ENCODE results near the gene DOCK7.
"Not testable (repeated sequence)": the region's sequence is repeated elsewhere in the genome, so short reads cannot be mapped to it uniquely, and the experiment has no call there.

The DOCK7 gene

DNA sequence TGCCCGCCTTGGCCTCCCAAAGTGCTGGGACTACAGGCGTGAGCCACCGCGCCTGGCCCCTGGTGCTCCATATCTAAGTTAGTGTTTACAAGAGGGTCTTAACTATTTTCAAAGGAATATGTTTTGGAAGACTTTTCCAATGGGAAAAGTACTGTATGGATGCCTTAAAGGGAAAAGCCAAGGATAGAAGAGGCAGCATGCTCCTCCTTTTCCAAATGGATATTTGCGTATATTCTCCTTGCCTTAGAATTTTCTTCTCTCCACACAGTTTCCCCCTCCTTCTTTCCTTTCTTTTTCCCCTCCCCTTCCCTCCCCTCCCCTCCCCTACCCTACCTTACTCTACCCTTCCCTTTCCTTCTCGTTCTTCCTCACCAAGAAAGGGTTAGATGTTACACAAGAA, 29.3 kb upstream of the DOCK7 start:
- Histone ChIP-seq H3K4me3 (no peak overlapping the region), H3K27ac (no peak overlapping the region)
- no peak for DNase-seq (ENCODE audit: low spot score)
- no peak for TF ChIP-seq CTCF (IDR thresholded peaks at IDR 0.05)

GRCh38 chr1:62716397-62716796, 28.2 kb upstream of the DOCK7 start:
- DNase-seq (ENCODE audit: low spot score) = no peak
- no peak overlapping the region for H3K27ac ChIP-seq
- no peak overlapping the region for H3K4me3 ChIP-seq
- TF ChIP-seq CTCF (IDR thresholded peaks at IDR 0.05) = no peak

GRCh38 chr1:62712336-62713243, 24.4 kb upstream of the DOCK7 start:
- no peak for TF ChIP-seq CTCF (IDR thresholded peaks at IDR 0.05)
- Histone ChIP-seq H3K4me3 (no peak overlapping the region), H3K27ac (no peak overlapping the region)
- DNase-seq (ENCODE audit: low spot score) = no peak

- no peak for DNase-seq (ENCODE audit: low spot score)
- no peak for TF ChIP-seq CTCF (IDR thresholded peaks at IDR 0.05)
- no peak overlapping the region for H3K27ac ChIP-seq
Observed at GRCh38 chr1:62707744-62708120, 19.5 kb upstream of the DOCK7 start.

DNA sequence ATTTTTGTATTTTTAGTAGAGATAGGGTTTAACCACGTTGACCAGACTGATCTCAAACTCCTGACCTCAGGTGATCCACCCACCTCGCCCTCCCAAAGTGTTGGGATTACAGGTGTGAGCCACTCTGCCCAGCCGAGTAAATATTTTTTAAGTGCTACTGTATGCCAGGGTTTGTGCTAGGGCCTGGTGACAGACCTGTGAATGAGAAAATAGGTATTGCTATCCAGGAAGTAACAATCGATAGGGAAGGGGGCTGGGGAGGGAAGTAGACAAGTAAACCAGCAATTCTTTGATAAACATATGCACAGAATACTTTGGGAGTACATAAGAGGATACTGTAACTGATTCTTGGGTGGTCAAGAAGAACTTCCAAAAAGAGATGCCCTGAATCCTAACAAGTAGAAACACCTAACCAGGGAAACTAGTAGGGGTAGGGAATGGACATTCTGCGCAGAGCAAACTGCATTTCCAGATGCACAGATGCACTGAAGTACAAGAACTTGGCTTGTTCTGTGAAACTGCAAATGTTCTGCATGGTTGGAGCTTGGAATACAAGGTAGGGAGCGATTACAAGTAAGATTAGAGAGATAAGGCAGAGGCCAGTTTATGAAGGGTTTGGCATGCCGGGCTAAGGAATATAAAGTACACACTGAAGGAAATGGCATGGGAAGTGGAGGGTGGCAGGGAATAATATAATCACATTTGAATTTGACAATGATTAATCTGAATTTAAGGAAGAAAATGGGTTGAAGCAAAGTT, 19.0 kb upstream of the DOCK7 start:
- no peak for TF ChIP-seq CTCF (IDR thresholded peaks at IDR 0.05)
- no peak for DNase-seq (ENCODE audit: low spot score)
- Histone ChIP-seq H3K27ac (no peak overlapping the region), H3K4me3 (no peak overlapping the region)

More at GRCh38 chr1:62707744-62708120, 19.5 kb upstream of the DOCK7 start:
- H3K4me3 ChIP-seq = no peak overlapping the region

DNA sequence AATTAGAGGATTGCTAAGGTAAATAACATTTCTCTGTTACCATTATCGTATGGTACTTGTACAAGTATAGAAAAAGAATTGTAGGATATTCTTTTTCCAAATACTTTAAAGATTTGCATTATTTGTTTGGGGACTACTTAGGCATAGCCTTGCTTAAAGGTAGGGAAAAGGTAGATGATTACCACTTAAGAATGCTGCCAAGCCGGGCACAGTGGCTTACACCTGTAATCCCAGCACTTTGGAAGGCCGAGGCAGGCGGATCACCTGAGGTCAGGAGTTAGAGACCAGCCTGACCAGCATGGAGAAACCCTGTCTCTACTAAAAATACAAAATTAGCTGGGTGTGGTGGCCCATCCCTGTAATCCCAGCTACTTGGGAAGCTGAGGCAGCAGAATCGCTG, 10.0 kb upstream of the DOCK7 start:
- H3K4me3 ChIP-seq; H3K27ac ChIP-seq; DNase-seq (ENCODE audit: low spot score): not testable (repeated sequence)

GRCh38 chr1:62694479-62694878, 6.3 kb upstream of the DOCK7 start:
- not testable (repeated sequence) for H3K4me3 ChIP-seq; DNase-seq (ENCODE audit: low spot score); H3K27ac ChIP-seq

- Histone ChIP-seq H3K27ac (no peak overlapping the region), H3K4me3 (no peak overlapping the region)
- no peak for DNase-seq (ENCODE audit: low spot score)
- no peak for TF ChIP-seq CTCF (IDR thresholded peaks at IDR 0.05)
Observed at GRCh38 chr1:62693123-62693522, 4.9 kb upstream of the DOCK7 start.
